MCF 10A (cell line): Measurements from ENCODE around the gene BIRC5. TPM values are rescaled to one million over a fixed set of nuclear protein-coding genes. Genes with fewer than 3 reads are reported as not detected.

Experiments
- BruUV-seq: library from RNA; stranded (reverse); fragments of 400-500 nt; replicated peaks from 2 replicates; lab custom pipeline; 2021; lab: Mats Ljungman, UMichigan
- CTCF ChIA-PET: fragments of 300-600 bp; sonication (Branson Sonifier 250); formaldehyde crosslinking; extraction: SDS; loops from one replicate; lab custom pipeline; 2021; ENCODE audit warnings: antibody characterized with exemption, inconsistent platforms; lab: Yijun Ruan, JAX
- POLR2A ChIA-PET: fragments of 300-600, 350-650 bp; sonication (Branson Sonifier 250); formaldehyde crosslinking; extraction: SDS; loops from one replicate; lab custom pipeline; 2020; ENCODE audit warnings: antibody characterized with exemption, inconsistent platforms; lab: Yijun Ruan, JAX
- DNase-seq: peaks from one replicate; pipeline ENCODE4 v3.0.0-alpha.2; 2018; ENCODE audit not compliant: unreplicated experiment
- H3K27ac Mint-ChIP-seq: one replicate; pipeline ENCODE4 v1.8.0; 2022; ENCODE audit warnings: mild to moderate bottlenecking, low read depth, mixed read lengths; ENCODE audit not compliant: unreplicated experiment
- H3K27me3 Mint-ChIP-seq: one replicate; pipeline ENCODE4 v1.8.0; 2022; ENCODE audit warnings: mixed read lengths; ENCODE audit not compliant: insufficient read depth, unreplicated experiment
- H3K36me3 Mint-ChIP-seq: one replicate; pipeline ENCODE4 v1.8.0; 2022; ENCODE audit warnings: mild to moderate bottlenecking, moderate library complexity, mixed read lengths; ENCODE audit not compliant: insufficient read depth, unreplicated experiment
- H3K4me1 Mint-ChIP-seq: one replicate; pipeline ENCODE4 v1.8.0; 2022; ENCODE audit warnings: mixed read lengths; ENCODE audit not compliant: insufficient read depth, unreplicated experiment
- H3K4me3 Mint-ChIP-seq: one replicate; pipeline ENCODE4 v1.8.0; 2022; ENCODE audit warnings: mild to moderate bottlenecking, moderate library complexity, mixed read lengths; ENCODE audit not compliant: unreplicated experiment
- H3K9me3 Mint-ChIP-seq: one replicate; pipeline ENCODE4 v1.8.0; 2022; ENCODE audit warnings: mixed read lengths; ENCODE audit not compliant: unreplicated experiment
- intact Hi-C: fragments of 100-400 bp; cut with micrococcal nuclease; formaldehyde crosslinking; loops from 2 replicates; pipeline ENCODE4 v1.14.1; 2022
- total RNA-seq: library from RNA; stranded (reverse); gene quantifications from 2 replicates; pipeline ENCODE4 v1.2.3, GENCODE V29; 2022
- TF ChIP-seq, protein P1 (sequence below): fragments of 200-600 bp; IDR thresholded peaks from one replicate; pipeline ENCODE4 v1.8.0; 2022; ENCODE audit warnings: antibody characterized with exemption, mild to moderate bottlenecking; ENCODE audit not compliant: unreplicated experiment

The BIRC5 gene
- total RNA-seq, 1 experiment from 2014 or later: 45.6 TPM

DNA sequence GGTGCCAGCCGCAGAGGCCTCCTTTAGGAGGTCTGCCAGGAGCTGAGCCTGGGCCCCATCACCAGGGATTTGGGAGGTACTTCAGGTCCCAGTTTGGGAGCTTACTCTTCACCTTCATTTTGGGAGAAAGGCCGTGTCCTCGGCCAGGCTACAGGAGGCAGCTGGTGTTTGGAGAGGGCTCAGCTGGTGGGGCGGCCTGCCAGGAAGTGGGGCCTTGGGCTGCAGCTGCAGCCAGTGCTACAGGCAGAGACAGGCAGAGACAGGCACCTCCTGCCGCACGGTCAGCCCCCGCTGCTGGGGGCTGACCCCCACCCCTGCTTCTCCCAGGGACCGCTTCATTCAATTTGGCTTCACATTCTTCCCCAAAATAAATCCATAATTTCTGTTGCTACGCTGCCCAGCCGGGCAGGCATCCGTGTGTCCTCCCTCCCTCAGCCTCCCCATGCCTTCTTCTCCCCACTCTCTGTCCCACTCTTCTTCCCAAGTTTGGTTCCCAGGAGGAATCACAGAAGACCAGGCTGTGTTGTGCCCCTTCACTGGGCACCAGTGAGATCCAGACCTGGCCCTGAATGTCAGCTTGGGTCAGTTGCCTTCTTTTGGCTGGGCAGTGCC is 23.5 kb downstream of the BIRC5 start:
- intact Hi-C loops: no loop called here
- peaks cover 6% of the 10 kb centered on the region for H3K36me3 Mint-ChIP-seq
- peaks cover 4% of the 10 kb centered on the region for H3K4me1 Mint-ChIP-seq
- ChIA-PET POLR2A (interaction anchor here (0.5 kb wide), 1 partner anchor 1864 kb away, joined by 3 read pairs; the partner anchor contains the start of gene GAA), CTCF (interaction anchor here (0.6 to 1.3 kb wide), 2 partner anchors 13 to 172 kb away, joined by 4 read pairs; no protein-coding TSS in a partner anchor)
- no peak for DNase-seq
- H3K9me3 Mint-ChIP-seq: no peaks in the 10 kb centered on the region
- H3K27ac Mint-ChIP-seq: no peak overlapping the region
- BruUV-seq: no TSS peak
- TF ChIP-seq, protein P1, sequence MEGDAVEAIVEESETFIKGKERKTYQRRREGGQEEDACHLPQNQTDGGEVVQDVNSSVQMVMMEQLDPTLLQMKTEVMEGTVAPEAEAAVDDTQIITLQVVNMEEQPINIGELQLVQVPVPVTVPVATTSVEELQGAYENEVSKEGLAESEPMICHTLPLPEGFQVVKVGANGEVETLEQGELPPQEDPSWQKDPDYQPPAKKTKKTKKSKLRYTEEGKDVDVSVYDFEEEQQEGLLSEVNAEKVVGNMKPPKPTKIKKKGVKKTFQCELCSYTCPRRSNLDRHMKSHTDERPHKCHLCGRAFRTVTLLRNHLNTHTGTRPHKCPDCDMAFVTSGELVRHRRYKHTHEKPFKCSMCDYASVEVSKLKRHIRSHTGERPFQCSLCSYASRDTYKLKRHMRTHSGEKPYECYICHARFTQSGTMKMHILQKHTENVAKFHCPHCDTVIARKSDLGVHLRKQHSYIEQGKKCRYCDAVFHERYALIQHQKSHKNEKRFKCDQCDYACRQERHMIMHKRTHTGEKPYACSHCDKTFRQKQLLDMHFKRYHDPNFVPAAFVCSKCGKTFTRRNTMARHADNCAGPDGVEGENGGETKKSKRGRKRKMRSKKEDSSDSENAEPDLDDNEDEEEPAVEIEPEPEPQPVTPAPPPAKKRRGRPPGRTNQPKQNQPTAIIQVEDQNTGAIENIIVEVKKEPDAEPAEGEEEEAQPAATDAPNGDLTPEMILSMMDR: no peak
- H3K4me3 Mint-ChIP-seq: no peak overlapping the region
- no peaks in the 10 kb centered on the region for H3K27me3 Mint-ChIP-seq

- TF ChIP-seq, protein P1: no peak
- ChIA-PET POLR2A (no interaction called here), CTCF (interaction anchor here (1.2 to 1.3 kb wide), 2 partner anchors 11 to 64 kb away, joined by 4 read pairs; no protein-coding TSS in a partner anchor)
- Mint-ChIP-seq H3K4me3 (no peak overlapping the region), H3K36me3 (peaks cover 6% of the 10 kb centered on the region), H3K27me3 (no peaks in the 10 kb centered on the region), H3K27ac (no peak overlapping the region), H3K9me3 (no peaks in the 10 kb centered on the region), H3K4me1 (peaks cover 4% of the 10 kb centered on the region)
- intact Hi-C loops: no loop called here
- no TSS peak for BruUV-seq
- no peak for DNase-seq
Measured at GRCh38 chr17:78238823-78239488, 24.9 kb downstream of the BIRC5 start.

GRCh38 chr17:78239489-78239931 is 25.5 kb downstream of the BIRC5 start:
- H3K4me3 Mint-ChIP-seq: no peak overlapping the region
- CTCF ChIA-PET: interaction anchor here (1.2 kb wide), 1 partner anchor 65 kb away, joined by 4 read pairs; no protein-coding TSS in a partner anchor
- no peak for DNase-seq
- H3K27me3 Mint-ChIP-seq: no peaks in the 10 kb centered on the region
- no TSS peak for BruUV-seq
- intact Hi-C loops: no loop called here
- H3K9me3 Mint-ChIP-seq: no peaks in the 10 kb centered on the region
- H3K4me1 Mint-ChIP-seq: peaks cover 4% of the 10 kb centered on the region
- TF ChIP-seq, protein P1: no peak
- peaks cover 6% of the 10 kb centered on the region for H3K36me3 Mint-ChIP-seq
- H3K27ac Mint-ChIP-seq: no peak overlapping the region
- POLR2A ChIA-PET: no interaction called here

DNA sequence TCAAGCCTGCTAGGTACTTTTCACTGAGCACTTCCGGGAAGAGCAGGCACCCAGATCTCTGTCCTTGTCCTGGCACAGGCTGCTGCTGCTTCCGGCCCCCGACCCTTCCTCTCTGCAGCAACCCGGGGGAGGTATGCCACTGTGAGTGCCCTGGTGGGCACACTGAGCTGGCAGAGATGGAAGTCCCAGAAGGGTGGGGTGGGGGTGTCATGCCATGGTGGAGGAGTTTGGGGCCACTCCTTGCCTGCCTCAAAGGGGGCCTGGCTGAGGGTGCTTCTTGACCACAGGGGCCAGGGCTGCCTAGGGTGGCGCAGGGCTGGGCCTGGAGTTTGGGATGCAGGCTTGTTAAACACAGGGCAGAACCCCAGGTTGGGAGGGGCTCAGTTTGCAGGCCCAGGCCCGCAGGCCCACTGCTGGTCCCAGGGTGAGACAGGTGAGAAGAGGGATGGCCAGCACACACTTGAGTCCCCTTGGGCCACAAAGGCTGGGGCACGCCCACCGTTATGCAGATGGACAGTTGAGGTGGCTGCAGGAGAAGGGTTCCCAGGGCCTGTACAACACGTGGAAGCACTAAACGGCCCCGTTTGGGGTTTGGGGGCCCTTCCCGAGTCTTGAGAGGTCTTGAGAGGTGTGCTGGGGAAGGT is 26.1 kb downstream of the BIRC5 start:
- intact Hi-C loops: no loop called here
- Mint-ChIP-seq H3K4me1 (peaks cover 4% of the 10 kb centered on the region), H3K27me3 (no peaks in the 10 kb centered on the region), H3K9me3 (no peaks in the 10 kb centered on the region), H3K36me3 (peaks cover 6% of the 10 kb centered on the region), H3K27ac (no peak overlapping the region), H3K4me3 (no peak overlapping the region)
- TF ChIP-seq, protein P1: no peak
- DNase-seq: no peak
- BruUV-seq: no TSS peak
- ChIA-PET CTCF (interaction anchor here (1.1 kb wide), 1 partner anchor 10 kb away, joined by 10 read pairs; no protein-coding TSS in a partner anchor), POLR2A (no interaction called here)
